GM23338 (cell line): ENCODE results near the gene IGF2R. TPM values are rescaled to one million over a fixed set of nuclear protein-coding genes. Genes with fewer than 3 reads are reported as not detected.

Experiments used
- ATAC-seq: fragments of 200-7000 bp; cut with Tn5 transposase; 3 replicates; pipeline ENCODE4 v1.9.1; 2020
- DNase-seq: peaks from one replicate; pipeline ENCODE4 v3.0.0-alpha.2; 2015; ENCODE audit warnings: low spot score
- H2AFZ ChIP-seq: fragments of 200-600 bp; sonication (generic); 2 replicates; pipeline ENCODE4 v1.8.0; 2016; ENCODE audit warnings: antibody characterized with exemption, mild to moderate bottlenecking, moderate library complexity
- H3F3A ChIP-seq: fragments of 200-600 bp; sonication (generic); replicated peaks from 2 replicates; pipeline ENCODE4 v1.8.0; 2017; ENCODE audit warnings: antibody characterized with exemption, mixed run types, low read depth
- H3K27ac ChIP-seq: fragments of 200-600 bp; sonication (generic); 2 replicates; pipeline ENCODE4 v1.6.1; 2016; ENCODE audit warnings: low read depth
- H3K27me3 ChIP-seq: fragments of 200-600 bp; sonication (generic); 2 replicates; pipeline ENCODE4 v1.8.0; 2016; ENCODE audit warnings: mild to moderate bottlenecking, mixed run types, moderate library complexity; ENCODE audit not compliant: insufficient read depth
- H3K36me3 ChIP-seq: fragments of 200-600 bp; sonication (generic); 2 replicates; pipeline ENCODE4 v1.8.0; 2016; ENCODE audit warnings: mild to moderate bottlenecking; ENCODE audit not compliant: insufficient read depth
- H3K4me1 ChIP-seq: fragments of 200-600 bp; sonication (generic); 2 replicates; pipeline ENCODE4 v1.8.0; 2016; ENCODE audit warnings: mild to moderate bottlenecking, moderate library complexity; ENCODE audit not compliant: insufficient read depth
- H3K4me2 ChIP-seq: fragments of 200-600 bp; sonication (generic); 2 replicates; pipeline ENCODE4 v1.7.1; 2017; ENCODE audit warnings: mixed run types
- H3K4me3 ChIP-seq: fragments of 200-600 bp; sonication (generic); 2 replicates; pipeline ENCODE4 v1.6.1; 2016; ENCODE audit warnings: mixed run types
- H3K79me2 ChIP-seq: fragments of 200-600 bp; sonication (generic); replicated peaks from 2 replicates; pipeline ENCODE4 v1.8.0; 2017; ENCODE audit warnings: mild to moderate bottlenecking; ENCODE audit not compliant: insufficient read depth
- H3K9me2 ChIP-seq: fragments of 200-600 bp; sonication (generic); 2 replicates; pipeline ENCODE4 v1.8.0; 2017; ENCODE audit not compliant: insufficient read depth
- H4K20me1 ChIP-seq: fragments of 200-600 bp; sonication (generic); replicated peaks from 2 replicates; pipeline ENCODE4 v1.8.0; 2017; ENCODE audit warnings: mild to moderate bottlenecking; ENCODE audit not compliant: insufficient read depth
- H3K27ac Mint-ChIP-seq: 2 replicates; pipeline ENCODE4 v1.8.0; 2020; ENCODE audit warnings: inconsistent platforms, mild to moderate bottlenecking, moderate library complexity, mixed read lengths
- H3K27me3 Mint-ChIP-seq: 3 replicates; pipeline ENCODE4 v1.8.0; 2022; ENCODE audit warnings: low read depth, mild to moderate bottlenecking, moderate library complexity, mixed read lengths, inconsistent platforms; ENCODE audit not compliant: insufficient read depth, poor library complexity
- H3K36me3 Mint-ChIP-seq: 3 replicates; pipeline ENCODE4 v1.8.0; 2021; ENCODE audit warnings: low read depth, mild to moderate bottlenecking, inconsistent platforms, moderate library complexity, mixed read lengths
- H3K4me1 Mint-ChIP-seq: 3 replicates; pipeline ENCODE4 v1.8.0; 2020; ENCODE audit warnings: mild to moderate bottlenecking, inconsistent platforms, mixed read lengths
- H3K4me3 Mint-ChIP-seq: 3 replicates; pipeline ENCODE4 v1.8.0; 2021; ENCODE audit warnings: moderate library complexity, mild to moderate bottlenecking, inconsistent platforms, mixed read lengths
- H3K9me3 Mint-ChIP-seq: 3 replicates; pipeline ENCODE4 v1.8.0; 2020; ENCODE audit warnings: moderate library complexity, mild to moderate bottlenecking, inconsistent platforms, mixed read lengths
- CREB1 ChIP-seq: fragments of 250-450 bp; sonication (Bioruptor Pico); IDR thresholded peaks from 2 replicates; pipeline ENCODE4 v1.5.0; 2020; ENCODE audit warnings: low read depth, mild to moderate bottlenecking, moderate library complexity
- ETS1 ChIP-seq: IDR thresholded peaks from 2 replicates; pipeline ENCODE4 v1.6.1; 2016; ENCODE audit warnings: antibody characterized with exemption
- EZH2 ChIP-seq: fragments of 200-600 bp; sonication (generic); IDR thresholded peaks from one replicate; pipeline ENCODE4 v1.8.0; 2017; ENCODE audit warnings: antibody characterized with exemption, mild to moderate bottlenecking, low read depth; ENCODE audit not compliant: unreplicated experiment
- EZH2phosphoT487 ChIP-seq: fragments of 200-600 bp; sonication (generic); IDR thresholded peaks from one replicate; pipeline ENCODE4 v1.8.1; 2018; ENCODE audit warnings: antibody characterized with exemption; ENCODE audit not compliant: unreplicated experiment
- JUNB ChIP-seq: IDR thresholded peaks from one replicate; pipeline ENCODE4 v1.6.1; 2016; ENCODE audit warnings: antibody characterized with exemption; ENCODE audit not compliant: unreplicated experiment
- NANOG ChIP-seq: IDR thresholded peaks from 2 replicates; pipeline ENCODE4 v1.6.1; 2016; ENCODE audit warnings: antibody characterized with exemption, borderline replicate concordance
- REST ChIP-seq: IDR thresholded peaks from one replicate; pipeline ENCODE4 v1.6.1; 2018; ENCODE audit warnings: antibody characterized with exemption; ENCODE audit not compliant: unreplicated experiment
- STAT1 ChIP-seq: IDR thresholded peaks from one replicate; pipeline ENCODE4 v1.6.1; 2016; ENCODE audit warnings: antibody characterized with exemption; ENCODE audit not compliant: unreplicated experiment
- ZNF462 ChIP-seq: fragments of 250-450 bp; sonication (Bioruptor Pico); IDR thresholded peaks from 2 replicates; pipeline ENCODE4 v1.5.0; 2020; ENCODE audit warnings: mild to moderate bottlenecking, moderate library complexity
- polyA plus RNA-seq: library from polyadenylated mRNA; unstranded; fragments of >200 nt; fragmentation: Nextera tagmentation; extraction: Ambion mirVana; gene quantifications from 2 replicates; pipeline ENCODE4 v1.2.1, GENCODE V29; 2016
- total RNA-seq: library from RNA; depleted of rRNA; stranded (reverse); fragments of >200 nt; shearing (Covaris generic); gene quantifications from 2 replicates; pipeline ENCODE4 v1.2.3, GENCODE V29; 2014

IGF2R gene
- total and polyA plus RNA-seq, 2 experiments from 2014 or later: 12.5 to 76.4 TPM

GRCh38 chr6:159992366-159992765 lies 23.5 kb downstream of the IGF2R start:
- H3K9me2 ChIP-seq: no peaks in the 10 kb centered on the region
- TF ChIP-seq EZH2phosphoT487 (no peak), REST (no peak), ETS1 (no peak), JUNB (no peak), ZNF462 (no peak), CREB1 (no peak), NANOG (no peak), STAT1 (no peak), EZH2 (no peak)
- ATAC-seq (no peak), DNase-seq (no peak)
- Mint-ChIP-seq H3K27ac (no peak overlapping the region), H3K4me1 (peaks cover 59% of the 10 kb centered on the region), H3K9me3 (no peaks in the 10 kb centered on the region), H3K4me3 (no peak overlapping the region), H3K27me3 (no peaks in the 10 kb centered on the region), H3K36me3 (peaks cover 7% of the 10 kb centered on the region; the same call in 2 of the 3 replicates)
- H3K79me2 ChIP-seq: peaks cover 99% of the 10 kb centered on the region
- H4K20me1 ChIP-seq: peaks cover 18% of the 10 kb centered on the region
- H3K4me1 ChIP-seq: peaks cover 19% of the 10 kb centered on the region
- no peak overlapping the region for H3K4me3 ChIP-seq
- H3F3A ChIP-seq: no peaks in the 10 kb centered on the region
- no peak overlapping the region for H3K4me2 ChIP-seq
- H2AFZ ChIP-seq: no peak overlapping the region
- 0 out of 2 replicates have a peak, but pooled peaks cover 3% of the 10 kb centered on the region for H3K36me3 ChIP-seq
- H3K27ac ChIP-seq: no peak overlapping the region
- no peaks in the 10 kb centered on the region for H3K27me3 ChIP-seq
